Stimulated activated CD8-positive, alpha-beta memory T cell treated with anti-CD3 and anti-CD28 coated beads, Interleukin-4, amount 100 ng/mL, for 48 hours (primary cell): ENCODE results near the gene AXIN1.
"Not testable (repeated sequence)": the region's sequence is repeated elsewhere in the genome, so short reads cannot be mapped to it uniquely, and the experiment has no call there.

ENCODE experiments used
- DNase-seq: peaks from one replicate; pipeline ENCODE4 v3.0.0-alpha.2; 2020

AXIN1 gene

GRCh38 chr16:264440-264951 is 88.0 kb downstream of the AXIN1 start:
- no peak for DNase-seq

DNA sequence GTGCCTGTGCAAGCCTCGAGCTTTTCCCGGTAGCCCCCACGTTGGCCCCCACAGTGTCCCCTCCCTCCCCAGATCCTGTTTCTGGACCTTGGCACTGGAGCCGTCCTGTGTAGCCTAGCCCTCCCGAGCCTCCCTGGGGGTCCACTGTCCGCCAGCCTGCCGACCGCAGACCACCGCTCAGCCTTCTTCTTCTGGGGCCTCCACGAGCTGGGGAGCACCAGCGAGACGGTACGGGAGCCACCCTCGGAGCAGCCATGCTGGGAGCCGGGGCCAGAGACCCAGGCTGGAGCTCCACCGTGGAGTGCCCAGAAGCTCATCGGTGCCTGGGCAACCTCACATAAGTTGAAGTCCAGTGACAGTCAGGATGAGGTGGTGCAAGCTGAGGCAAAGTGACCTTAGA is 88.6 kb downstream of the AXIN1 start:
- no peak for DNase-seq

DNA sequence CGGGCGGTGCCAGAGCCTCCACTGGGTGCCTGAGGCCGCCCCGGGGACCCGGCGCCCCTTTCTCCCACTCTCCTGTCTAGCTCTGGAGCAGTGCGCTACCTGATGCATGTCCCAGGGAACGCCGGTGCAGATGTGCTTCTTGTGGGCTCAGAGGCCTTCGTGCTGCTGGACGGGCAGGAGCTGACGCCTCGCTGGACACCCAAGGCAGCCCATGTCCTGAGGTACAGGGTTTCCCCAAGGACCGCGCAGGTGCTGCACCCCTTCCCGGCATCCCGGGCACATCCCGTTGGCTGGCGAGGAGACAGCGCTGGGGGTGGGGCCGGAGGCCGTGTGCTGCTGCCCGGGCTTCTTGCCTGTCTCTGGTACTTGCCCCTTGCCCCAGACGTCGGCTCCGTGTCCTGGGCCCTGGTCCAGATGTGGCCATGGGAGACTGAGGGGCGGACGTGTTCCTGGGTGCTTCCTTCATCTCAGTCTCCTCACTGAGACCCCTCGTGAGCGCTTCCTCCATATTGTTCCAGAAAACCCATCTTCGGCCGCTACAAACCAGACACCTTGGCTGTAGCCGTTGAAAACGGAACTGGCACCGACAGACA is 89.2 kb downstream of the AXIN1 start:
- DNase-seq, result no peak

GRCh38 chr16:262121-262745 is 90.3 kb downstream of the AXIN1 start:
- DNase-seq, result no peak

DNA sequence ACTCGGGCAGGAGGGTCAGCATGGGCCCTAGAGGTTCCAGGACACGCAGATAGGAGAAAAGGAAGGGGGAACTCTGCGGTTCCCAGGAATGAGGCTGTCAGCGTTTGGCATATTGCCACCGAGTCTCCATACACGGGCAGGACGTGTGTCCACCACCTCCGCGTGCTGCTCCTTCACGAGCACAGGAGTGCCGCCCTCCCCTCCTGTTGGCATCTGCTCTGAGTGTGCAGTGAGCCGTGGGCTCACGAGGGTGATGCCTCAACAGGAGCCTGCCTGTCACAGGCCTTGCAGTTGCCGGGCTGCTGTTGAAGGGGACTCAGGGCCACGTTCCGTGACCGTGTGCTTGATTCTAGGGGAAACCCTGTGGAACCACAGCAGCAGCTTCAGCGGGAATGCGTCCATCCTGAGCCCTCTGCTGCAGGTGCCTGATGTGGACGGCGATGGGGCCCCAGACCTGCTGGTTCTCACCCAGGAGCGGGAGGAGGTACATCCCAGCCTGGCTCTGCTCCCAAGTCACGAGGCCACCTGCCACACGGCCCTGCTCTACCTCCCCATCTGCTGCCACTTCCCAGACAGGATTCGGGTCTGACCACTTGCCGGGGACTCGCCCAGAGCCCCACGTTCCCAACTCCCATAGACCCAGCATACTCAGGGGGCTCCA is 91.4 kb downstream of the AXIN1 start:
- DNase-seq, result no peak

GRCh38 chr16:260326-260725 is 92.2 kb downstream of the AXIN1 start:
- no peak for DNase-seq

GRCh38 chr16:259814-260253 is 92.7 kb downstream of the AXIN1 start:
- no peak for DNase-seq

GRCh38 chr16:259226-259625 is 93.3 kb downstream of the AXIN1 start:
- DNase-seq, result no peak

DNA sequence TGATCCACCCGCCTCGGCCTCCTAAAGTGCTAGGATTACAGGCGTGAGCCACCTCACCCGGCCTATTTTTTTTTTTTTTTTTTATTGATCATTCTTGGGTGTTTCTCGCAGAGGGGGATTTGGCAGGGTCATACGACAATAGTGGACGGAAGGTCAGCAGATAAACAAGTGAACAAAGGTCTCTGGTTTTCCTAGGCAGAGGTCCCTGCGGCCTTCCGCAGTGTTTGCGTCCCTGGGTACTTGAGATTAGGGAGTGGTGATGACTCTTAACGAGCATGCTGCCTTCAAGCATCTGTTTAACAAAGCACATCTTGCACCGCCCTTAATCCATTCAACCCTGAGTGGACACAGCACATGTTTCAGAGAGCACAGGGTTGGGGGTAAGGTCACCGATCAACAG is 94.4 kb downstream of the AXIN1 start:
- DNase-seq, result not testable (repeated sequence)

DNA sequence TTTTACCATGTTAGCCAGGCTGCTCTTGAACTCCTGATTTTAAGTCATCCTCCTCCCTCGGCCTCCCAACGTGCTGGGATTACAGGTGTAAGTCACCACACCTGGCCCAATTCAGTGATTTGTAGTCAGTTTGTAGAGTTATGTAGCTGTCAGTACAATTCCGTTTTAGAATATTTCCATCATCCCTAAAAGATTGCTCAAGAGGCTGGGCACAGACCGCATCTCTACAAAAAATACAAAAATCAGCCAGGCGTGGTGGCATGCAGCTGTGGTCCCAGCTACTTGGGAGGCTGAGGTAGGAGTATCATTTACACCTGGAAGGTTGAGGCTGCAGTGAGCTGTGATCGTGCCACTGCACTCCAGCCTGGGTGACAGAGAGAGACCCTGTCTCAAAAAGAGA is 97.3 kb downstream of the AXIN1 start:
- DNase-seq, result no peak

DNA sequence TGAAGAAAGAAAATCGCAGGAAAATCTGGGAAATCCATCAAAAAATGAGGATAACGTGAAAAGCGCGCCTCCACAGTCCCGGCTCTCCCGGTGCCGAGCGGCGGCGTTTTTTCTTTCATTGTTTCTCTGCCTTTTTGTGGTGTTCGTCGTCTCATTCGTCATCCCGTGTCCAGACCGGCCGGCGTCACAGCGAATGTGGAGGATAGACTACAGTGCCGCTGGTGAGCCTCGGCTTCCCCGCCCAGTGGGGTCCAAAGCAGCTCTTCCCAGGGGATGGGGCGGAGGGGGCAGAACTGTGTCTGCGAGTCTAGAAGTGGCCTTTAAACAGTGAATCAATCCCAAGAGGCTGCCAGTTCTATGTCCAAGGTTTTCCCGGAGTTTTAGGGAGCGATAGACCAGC is 98.1 kb downstream of the AXIN1 start:
- no peak for DNase-seq

DNA sequence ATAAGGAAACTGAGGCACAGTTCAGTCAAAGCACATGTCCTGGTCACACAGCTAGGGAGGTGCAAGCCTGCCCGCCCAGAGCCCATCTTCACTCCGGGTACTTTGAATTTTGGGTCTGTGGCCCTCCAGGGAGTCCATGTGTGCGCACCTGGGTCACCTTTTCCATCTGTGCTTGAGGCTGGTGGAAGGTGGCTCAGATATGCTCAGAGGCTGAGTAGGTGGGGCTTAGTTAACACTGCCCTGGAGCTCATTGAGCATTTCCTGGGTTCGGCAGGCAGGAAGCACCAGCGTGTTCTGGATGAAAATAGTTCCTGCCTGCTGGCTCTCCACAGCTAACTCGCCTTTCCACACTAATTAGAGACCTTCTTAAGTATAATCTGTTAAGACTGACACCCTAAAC is 98.7 kb downstream of the AXIN1 start:
- no peak for DNase-seq

DNA sequence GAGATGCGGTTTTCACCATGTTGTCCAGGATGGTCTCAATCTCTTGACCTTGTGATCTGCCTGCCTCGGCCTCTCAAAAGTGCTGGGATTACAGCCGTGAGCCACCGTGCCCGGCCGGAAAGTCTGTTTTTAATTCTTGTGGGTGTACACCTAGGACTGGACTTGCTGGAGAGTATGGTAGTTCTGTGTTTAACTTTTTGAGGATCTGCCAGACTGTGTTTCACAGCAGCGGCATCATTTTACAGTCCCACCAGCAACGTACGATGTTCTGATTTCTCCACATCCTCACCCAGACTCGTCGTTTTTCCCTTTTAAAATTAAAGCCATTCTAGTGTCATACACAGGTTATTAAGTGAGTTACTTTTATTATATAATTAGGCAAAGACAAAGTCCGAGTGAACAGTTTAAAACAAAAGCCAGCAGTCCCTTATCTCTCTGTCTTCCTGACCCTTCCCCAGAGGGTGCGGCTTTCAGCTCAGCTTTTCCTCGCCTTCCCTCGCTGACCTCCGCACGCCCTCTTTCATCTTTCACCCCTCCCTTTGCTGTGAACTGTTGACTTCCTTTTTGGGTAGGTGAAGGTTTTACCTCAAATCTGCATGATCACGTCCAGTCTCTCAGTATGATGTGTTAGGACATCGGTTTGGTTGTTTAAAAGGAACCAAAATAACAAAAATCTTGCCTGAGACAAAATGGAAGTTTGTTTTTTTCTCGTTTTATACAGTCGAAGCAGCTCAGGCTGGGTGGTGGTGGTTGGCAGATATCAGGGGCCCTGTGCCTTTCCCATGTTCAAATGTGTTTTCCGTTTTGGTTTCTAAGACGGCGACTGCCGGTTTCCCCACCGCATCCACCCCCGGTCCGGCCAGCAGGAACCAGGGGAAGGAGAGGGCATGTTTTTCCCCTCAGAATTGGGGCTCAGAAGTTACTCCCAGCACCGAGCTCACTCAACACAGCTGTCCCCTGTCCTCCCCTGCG is 99.9 kb downstream of the AXIN1 start:
- peak; percentile 50 for DNase-seq

GRCh38 chr16:249431-249830 is 103.1 kb downstream of the AXIN1 start:
- DNase-seq, result no peak

- no peak for DNase-seq
These were observed 105.5 kb downstream of the AXIN1 start for GRCh38 chr16:247027-247426.

- no peak for DNase-seq
These were observed 107.4 kb downstream of the AXIN1 start for GRCh38 chr16:245105-245504.

- no peak for DNase-seq
These were observed 109.2 kb downstream of the AXIN1 start for GRCh38 chr16:243348-243747.

DNA sequence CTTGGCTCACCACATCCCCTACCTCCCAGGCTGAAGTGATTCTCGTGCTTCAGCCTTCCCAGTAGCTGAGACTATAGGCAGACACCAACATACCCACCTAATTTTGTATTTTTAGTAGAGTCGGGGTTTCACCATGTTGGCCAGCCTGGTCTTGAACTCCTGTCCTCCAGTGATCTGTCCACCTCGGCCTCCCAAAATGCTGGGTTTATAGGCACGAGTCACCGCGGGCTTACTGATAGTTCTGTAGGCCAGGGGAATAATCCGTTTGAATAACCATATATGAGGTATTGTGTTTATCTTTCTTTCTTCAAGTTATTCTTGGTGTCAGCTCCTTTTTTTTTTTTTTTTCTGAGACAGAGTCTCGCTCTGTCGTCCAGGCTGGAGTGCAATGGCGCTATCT is 110.2 kb downstream of the AXIN1 start:
- DNase-seq, result no peak

DNA sequence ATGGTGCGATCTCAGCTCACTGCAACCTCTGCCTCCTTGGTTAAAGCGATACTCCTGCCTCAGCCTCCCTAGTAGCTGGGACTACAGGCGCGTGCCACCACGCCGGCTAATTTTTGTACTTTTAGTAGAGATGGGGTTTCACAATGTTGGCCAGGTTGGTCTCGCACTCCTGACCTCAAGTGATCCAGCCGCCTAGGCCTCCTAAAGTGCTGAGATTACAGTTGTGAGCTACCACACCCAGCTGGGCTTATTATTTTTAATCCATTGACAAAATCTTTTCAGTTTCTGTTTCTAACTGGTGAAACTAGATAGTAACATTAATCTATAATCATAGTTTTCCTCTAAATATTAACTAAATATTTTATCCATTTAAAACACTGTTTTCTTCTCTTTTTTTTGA is 112.0 kb downstream of the AXIN1 start:
- no peak for DNase-seq

DNA sequence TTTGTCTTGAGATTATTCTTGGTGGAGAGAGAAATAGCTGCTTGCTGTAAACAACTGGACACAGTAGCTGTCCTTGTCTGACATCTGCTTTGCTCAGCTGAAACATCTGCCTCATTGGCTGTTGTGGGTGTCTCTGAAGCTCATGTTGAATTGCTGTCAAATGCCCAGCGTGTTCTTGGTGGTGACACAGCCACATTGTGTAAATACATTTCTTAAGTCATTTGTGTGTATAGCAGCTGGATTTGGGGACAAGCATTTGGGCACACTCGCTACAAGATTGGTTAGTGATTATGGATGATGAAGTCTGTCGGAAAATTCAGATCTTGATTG is 112.6 kb downstream of the AXIN1 start:
- DNase-seq, result no peak
